ENCODE results near the gene BCAM.
A peak's percentile ranks its signal among the peaks of the same experiment; 100 is the strongest.

BCAM gene

GRCh38 chr19:44792281-44792680 is 16.6 kb upstream of the BCAM start:
- DNase-seq: no peak

DNA sequence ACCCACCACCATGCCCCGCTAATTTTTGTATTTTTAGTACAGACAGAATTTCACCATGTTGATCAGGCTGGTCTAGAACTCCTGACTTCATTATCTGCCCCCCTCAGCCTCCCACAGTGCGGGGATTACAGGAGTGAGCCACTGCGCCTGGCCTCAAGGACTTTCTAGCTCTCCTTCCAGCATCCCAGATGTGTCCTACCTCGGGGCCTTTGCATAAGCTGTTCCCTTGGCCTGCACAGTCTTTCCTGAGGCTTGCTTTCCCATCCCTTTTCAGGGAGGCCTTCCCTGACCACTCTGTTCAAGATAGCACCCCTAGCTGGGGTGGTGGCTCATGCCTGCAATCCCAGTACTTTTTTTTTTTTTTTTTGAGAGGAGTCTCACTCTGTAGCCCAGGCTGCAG is 14.3 kb upstream of the BCAM start:
- DNase-seq: no peak

DNA sequence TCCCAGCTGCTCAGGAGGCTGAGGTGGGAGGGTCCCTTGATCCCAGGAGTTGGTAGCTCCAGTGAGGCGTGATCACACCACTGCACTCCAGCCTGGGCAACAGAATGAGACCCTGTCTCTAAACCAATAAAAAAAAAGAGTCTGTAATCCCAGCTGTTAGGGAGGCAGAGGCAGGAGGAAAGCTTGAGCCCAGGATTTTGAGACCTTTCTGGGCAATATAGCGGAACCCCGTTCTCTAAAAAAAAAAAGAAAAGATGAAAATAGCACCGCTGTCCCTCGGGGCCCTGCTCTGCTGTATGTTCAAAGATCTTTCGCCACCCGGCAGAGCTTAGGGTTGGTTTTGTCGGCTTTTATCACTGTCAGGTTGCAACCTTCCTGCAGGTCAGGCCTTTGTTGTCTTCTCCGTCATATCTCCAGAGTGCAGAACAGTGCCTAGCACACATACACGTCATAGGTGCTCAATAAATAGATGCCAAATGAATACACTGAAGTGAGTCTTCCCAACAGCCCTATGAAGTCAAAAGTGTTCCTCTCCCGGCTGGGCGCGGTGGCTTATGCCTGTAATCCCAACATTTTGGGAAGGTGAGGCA is 13.4 kb upstream of the BCAM start:
- DNase-seq: no peak

DNA sequence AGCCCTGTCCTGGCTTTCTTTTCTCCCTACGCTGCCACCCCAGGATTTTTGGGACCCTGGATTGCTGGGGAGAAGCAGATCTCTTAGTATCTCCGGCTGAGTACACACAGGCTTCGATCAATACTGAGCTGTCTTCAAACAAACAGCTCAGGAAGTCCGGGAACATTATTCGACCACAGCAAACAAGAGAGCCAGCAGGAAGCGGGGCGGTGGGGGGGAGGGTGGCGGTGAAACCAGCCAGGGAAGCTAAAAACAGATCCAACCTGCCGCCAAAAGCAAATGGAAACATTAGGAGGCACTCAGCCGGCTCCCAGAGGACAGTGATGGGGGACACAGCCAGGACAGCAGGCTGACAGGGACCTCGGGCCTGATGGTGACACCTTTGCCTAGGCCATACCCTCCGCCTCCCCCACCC is 12.2 kb upstream of the BCAM start:
- no peak for DNase-seq

DNA sequence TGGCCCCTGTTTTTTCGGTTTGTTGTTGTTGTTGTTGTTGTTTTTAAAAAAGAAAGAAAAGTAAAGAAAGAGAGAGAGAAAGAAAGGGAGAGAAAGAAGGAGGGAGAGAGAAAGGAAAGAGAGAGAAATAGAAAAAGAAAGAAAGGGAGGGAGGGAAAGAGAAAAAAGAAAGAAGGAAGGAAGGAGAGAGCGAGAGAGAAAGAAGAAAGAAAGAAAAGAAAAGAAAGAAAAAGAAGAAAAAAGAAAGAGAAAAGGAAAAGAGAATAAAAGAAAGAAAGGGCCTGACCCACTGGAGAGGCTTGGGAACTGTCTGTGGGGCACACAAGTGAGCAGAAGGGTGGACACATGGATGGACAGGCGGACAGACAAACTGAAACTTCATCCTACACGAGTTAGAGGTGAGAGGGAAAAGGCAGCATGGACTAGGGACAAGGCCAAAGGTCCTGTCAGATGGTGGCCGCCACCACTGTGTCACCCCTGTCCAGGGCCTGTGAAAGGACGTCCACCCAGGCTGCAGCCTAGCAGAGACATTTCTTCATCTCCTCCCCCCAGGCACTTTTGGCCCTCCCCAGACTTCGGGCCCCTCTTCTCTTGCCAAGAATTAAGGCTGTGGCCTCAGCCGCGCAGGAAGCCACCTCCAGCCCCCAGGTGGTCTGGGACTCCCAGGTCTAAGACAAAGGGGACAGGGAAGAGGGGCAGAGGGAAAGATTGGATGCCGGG is 9.1 kb upstream of the BCAM start:
- DNase-seq: no peak

DNA sequence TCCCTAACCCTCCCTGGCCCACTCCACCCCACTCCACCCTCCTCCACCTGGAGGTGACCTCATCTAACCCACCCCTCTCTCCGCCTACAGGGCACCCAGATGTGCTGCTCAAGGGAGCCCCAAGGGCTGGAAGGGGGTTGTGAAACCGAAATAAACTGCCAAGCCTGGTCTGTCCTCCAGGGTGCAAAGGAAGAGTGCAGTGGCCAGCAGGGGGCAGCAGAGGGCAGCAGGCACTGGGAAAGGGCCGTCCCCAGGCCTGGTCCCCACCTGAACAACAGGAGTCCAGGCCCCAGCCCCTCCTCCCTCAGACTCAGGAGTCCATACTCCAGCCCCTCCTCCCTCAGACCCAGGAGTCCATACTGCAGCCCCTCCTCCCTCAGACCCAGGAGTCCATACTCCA is 8.4 kb upstream of the BCAM start:
- DNase-seq: peak; percentile 75

DNA sequence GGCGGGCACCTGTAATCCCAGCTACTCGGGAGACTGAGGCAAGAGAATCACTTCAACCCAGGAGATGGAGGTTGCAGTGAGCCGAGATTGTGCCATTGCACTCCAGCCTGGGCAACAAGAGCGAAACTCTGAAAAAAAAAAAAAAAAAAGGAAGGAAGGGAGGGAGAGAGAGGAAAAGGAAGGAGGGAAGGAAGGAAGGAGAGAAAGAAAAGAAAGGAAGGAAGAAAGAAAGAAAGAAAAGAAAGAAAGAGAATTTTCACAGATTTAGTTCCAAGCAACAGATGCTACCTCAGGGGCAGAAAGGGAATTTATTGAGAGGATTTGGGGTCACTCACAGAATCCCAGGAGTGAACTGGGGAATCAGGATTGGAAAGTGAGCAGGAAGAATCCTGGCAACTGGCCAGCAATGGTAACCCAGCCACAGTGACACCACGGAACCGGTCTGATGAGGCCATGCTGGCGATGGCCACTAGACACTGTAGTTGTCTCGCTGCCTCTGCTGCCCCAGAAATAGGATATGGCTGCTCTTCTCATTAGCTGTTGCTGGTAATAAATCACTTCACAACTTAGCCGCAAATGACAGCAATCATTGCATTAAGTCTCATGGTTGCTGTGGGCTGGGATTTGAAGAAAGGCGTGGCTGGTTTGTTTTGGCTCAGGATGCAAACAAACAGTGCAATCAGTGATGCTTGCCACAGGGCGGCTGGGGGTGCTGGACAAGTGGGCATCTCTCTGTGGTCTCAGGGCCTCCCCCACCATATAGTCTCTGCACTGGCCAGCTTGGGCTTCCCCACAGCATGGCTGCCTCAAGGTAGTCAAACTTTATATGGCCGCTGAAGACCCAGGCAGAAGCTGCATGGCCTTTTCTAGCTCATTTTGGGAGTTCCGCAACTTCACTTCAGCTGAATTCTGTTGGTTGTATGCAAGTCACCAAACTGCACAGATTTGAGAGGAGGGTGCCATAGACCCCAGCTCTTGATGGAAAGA is 5.2 kb upstream of the BCAM start:
- DNase-seq: no peak

DNA sequence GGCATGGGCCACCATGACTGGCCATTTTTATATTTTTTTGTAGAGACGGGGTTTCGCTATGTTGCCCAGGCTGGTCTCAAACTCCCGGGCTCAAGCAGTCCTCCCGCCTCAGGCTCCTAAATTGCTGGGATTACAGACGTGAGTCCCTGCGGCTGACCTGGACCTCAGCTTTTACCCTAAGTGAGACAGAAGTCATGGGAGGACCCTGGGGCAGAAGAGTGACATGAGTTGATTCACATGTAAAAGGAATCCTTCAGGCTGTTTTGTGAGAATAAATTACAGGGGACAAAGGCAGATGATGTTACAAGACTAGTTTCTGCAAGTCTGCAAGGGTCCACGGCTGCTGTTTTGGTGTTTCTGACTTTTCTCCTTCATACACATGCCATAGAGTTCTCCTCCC is 2.6 kb upstream of the BCAM start:
- no peak for DNase-seq

GRCh38 chr19:44807162-44807561 is 1.7 kb upstream of the BCAM start:
- no peak for DNase-seq

GRCh38 chr19:44807652-44808462 is 1.0 kb upstream of the BCAM start:
- no peak for DNase-seq

DNA sequence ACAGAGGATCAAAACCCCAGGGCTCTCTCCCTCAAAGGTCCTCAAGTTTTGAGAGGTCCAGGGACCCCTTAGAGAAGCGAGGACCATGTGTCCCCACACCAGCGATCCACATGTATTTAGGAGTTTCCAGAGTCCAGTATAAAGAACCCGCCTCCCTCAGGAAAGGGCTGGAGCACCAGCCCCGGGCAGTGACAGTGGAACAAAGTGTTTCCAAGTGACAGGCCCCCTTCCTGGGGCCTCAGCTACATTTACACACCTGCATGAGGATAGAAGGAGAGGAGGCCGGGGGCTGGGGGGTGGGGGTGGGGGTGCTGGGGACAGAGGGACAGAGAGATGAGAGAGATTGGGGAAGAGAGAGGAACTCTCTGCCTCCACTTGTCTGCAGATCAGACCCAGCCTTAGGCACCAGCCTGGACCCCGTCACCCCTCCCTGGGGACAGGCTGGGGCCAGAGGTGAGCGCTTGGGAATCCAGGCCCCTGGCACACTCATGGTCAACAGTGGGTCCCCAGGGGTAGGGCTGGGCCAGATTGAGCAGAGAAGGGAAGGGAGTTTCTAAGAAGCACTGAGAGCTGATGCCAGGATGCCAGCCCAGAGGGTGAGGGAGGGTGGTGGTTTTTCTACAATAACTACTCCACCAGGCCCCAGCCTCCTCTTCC is 802 bp downstream of the BCAM start:
- no peak for DNase-seq

- no peak for DNase-seq
Observed at GRCh38 chr19:44810234-44811121, 1.6 kb downstream of the BCAM start.

GRCh38 chr19:44811122-44811419 is 2.2 kb downstream of the BCAM start:
- no peak for DNase-seq

- no peak for DNase-seq
Observed at GRCh38 chr19:44812142-44812718, 3.3 kb downstream of the BCAM start.

- no peak for DNase-seq
Observed at GRCh38 chr19:44813070-44813840, 4.4 kb downstream of the BCAM start.

- DNase-seq: no peak
Observed at GRCh38 chr19:44813841-44814470, 5.1 kb downstream of the BCAM start.

- DNase-seq: no peak
Observed at GRCh38 chr19:44814517-44814916, 5.6 kb downstream of the BCAM start.

GRCh38 chr19:44816301-44816700 is 7.4 kb downstream of the BCAM start:
- no peak for DNase-seq

DNA sequence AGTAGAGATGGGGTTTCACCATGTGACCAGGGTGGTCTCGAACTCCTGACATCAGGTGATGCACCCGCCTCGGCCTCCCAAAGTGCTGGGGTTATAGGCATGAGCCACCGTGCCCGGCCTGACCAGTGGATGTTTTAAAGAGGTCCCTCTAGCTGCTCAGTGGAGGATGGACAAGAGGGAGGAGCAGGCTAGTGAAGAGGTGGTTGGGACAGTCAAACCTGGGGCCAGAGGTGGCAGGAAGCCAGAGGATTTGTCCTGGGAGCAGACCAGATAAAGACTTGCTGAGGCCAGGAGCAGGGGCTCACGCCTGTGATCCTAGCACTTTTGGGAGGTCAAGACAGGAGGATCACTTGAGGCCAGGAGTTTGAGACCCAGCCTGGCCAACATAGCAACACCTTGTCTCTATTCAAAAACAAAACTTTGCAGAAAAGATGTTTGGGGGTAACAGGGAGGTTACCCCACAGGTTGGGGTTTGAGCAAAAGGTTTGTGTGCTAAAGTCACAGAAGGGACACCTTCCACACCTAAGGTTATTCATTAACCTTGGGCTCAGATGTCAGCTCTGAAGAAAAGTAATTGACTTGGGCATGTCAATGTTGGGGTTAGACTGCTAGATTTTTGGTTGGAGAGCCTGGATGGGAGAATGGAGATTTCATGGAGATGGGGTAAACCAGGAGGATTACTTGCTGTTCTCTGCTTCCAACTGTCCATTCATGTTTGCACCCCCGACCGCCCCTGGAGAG is 9.0 kb downstream of the BCAM start:
- DNase-seq: no peak

Data from NCI-H1436 (cell line).